DND-41 (cell line): ENCODE data around the gene MYO1D.

Experiments used
- ATAC-seq: fragments of 200-7000 bp; cut with Tn5 transposase; 3 replicates; pipeline ENCODE4 v1.9.1; 2021; ENCODE audit warnings: low read depth; ENCODE audit not compliant: insufficient read depth
- DNase-seq: peaks from one replicate; pipeline ENCODE4 v3.0.0-alpha.2; 2020
- H2AFZ ChIP-seq: 2 replicates; pipeline ENCODE4 v1.6.0; 2012; ENCODE audit warnings: low read depth, low read length
- H3K27ac ChIP-seq: 2 replicates; pipeline ENCODE4 v1.5.1; 2012; ENCODE audit warnings: low read length, inconsistent platforms
- H3K27me3 ChIP-seq: fragments of 200-600 bp; sonication (generic); 2 replicates; pipeline ENCODE4 v1.6.0; 2012; ENCODE audit warnings: low read length, mild to moderate bottlenecking, inconsistent platforms; ENCODE audit not compliant: insufficient read depth, poor library complexity
- H3K36me3 ChIP-seq: 2 replicates; pipeline ENCODE4 v1.5.1; 2012; ENCODE audit warnings: low read length, inconsistent platforms; ENCODE audit not compliant: insufficient read depth
- H3K4me1 ChIP-seq: 2 replicates; pipeline ENCODE4 v1.5.1; 2012; ENCODE audit warnings: mild to moderate bottlenecking, low read length; ENCODE audit not compliant: insufficient read depth
- H3K4me2 ChIP-seq: 2 replicates; pipeline ENCODE4 v1.6.0; 2012; ENCODE audit warnings: mild to moderate bottlenecking, moderate library complexity, low read length, inconsistent platforms; ENCODE audit not compliant: insufficient read depth
- H3K4me3 ChIP-seq, 2 experiments: fragments of 200-600 bp in 1 of 2; shearing (Covaris generic) in 1 of 2; 2 replicates each; pipeline ENCODE4 v1.5.1; 2012 to 2016; ENCODE audit warnings: inconsistent platforms in 2 of 2, low read length in 2 of 2, mild to moderate bottlenecking in 2 of 2, low read depth in 1 of 2, moderate library complexity in 1 of 2
- H3K79me2 ChIP-seq: 2 replicates; pipeline ENCODE4 v1.6.0; 2012; ENCODE audit warnings: low read length, inconsistent platforms; ENCODE audit not compliant: insufficient read depth
- H3K9ac ChIP-seq: 2 replicates; pipeline ENCODE4 v1.6.0; 2012; ENCODE audit warnings: low read depth, mild to moderate bottlenecking, inconsistent platforms, low read length, moderate library complexity
- H3K9me3 ChIP-seq: 2 replicates; pipeline ENCODE4 v1.5.1; 2012; ENCODE audit warnings: low read length, moderate library complexity, mild to moderate bottlenecking, inconsistent platforms; ENCODE audit not compliant: insufficient read depth, severe bottlenecking
- H4K20me1 ChIP-seq: 2 replicates; pipeline ENCODE4 v1.6.0; 2012; ENCODE audit warnings: low read length; ENCODE audit not compliant: insufficient read depth
- EZH2 ChIP-seq: IDR thresholded peaks from 3 replicates; pipeline ENCODE4 v1.6.1; 2012; ENCODE audit warnings: borderline replicate concordance, low read depth, mild to moderate bottlenecking, moderate library complexity, low read length, inconsistent platforms; ENCODE audit not compliant: severe bottlenecking
- TF ChIP-seq, protein P1 (sequence below): IDR thresholded peaks from 2 replicates; pipeline ENCODE4 v1.5.1; 2012; ENCODE audit warnings: borderline replicate concordance, low read length, moderate library complexity, mild to moderate bottlenecking; ENCODE audit not compliant: poor library complexity, severe bottlenecking; ENCODE audit errors: extremely low read depth

MYO1D gene

DNA sequence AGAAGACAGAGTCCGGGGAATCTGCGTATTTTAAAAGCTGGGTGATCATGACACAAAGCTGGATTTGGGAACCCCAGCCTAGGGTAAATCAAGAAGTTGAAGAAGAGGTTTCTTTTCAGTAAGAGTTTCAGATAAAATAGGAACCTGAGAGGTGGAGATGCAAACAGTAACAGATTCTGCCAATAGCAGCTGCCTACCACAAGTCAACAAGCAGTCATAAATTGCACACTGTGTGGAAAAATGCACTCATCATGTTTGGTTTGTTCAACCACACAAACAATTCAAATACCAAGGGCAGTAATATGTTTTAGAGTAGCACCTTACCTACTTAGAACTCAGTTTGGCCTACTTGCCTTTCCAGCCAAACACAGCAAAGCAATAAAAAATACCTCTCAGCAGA, 14.0 kb downstream of the MYO1D start:
- Histone ChIP-seq H3K9ac (no peak overlapping the region), H3K9me3 (no peaks in the 10 kb centered on the region), H4K20me1 (no peaks in the 10 kb centered on the region), H3K27ac (no peak overlapping the region), H3K4me3 (no peak overlapping the region), H3K79me2 (no peaks in the 10 kb centered on the region), H3K27me3 (peaks cover 10% of the 10 kb centered on the region), H2AFZ (no peak overlapping the region), H3K4me2 (no peak overlapping the region), H3K4me1 (no peaks in the 10 kb centered on the region), H3K36me3 (no peaks in the 10 kb centered on the region)
- ATAC-seq (no peak), DNase-seq (no peak)
- no peak for TF ChIP-seq EZH2
- TF ChIP-seq, protein P1, sequence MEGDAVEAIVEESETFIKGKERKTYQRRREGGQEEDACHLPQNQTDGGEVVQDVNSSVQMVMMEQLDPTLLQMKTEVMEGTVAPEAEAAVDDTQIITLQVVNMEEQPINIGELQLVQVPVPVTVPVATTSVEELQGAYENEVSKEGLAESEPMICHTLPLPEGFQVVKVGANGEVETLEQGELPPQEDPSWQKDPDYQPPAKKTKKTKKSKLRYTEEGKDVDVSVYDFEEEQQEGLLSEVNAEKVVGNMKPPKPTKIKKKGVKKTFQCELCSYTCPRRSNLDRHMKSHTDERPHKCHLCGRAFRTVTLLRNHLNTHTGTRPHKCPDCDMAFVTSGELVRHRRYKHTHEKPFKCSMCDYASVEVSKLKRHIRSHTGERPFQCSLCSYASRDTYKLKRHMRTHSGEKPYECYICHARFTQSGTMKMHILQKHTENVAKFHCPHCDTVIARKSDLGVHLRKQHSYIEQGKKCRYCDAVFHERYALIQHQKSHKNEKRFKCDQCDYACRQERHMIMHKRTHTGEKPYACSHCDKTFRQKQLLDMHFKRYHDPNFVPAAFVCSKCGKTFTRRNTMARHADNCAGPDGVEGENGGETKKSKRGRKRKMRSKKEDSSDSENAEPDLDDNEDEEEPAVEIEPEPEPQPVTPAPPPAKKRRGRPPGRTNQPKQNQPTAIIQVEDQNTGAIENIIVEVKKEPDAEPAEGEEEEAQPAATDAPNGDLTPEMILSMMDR, result no peak

DNA sequence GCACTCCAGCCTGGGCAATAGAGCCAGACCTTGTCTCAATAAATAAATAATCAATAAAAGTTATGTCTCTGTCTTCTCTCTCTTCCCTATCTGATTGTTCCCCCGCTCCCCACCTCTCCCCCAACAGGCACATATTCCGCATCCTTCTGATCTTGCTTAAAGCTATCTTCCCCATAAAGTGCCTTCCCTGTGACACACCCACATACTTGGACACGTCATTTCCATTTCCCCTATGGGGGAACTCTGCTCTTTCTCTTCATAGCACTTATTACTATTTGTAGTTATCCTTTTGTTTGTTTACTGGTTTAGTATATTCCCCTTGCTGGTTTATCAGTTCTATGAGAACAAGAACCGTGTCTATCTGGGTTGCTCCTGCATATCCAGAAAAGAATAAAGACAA, 14.9 kb downstream of the MYO1D start:
- ATAC-seq (no peak), DNase-seq (no peak)
- no peaks in the 10 kb centered on the region for H3K79me2 ChIP-seq
- peaks cover 10% of the 10 kb centered on the region for H3K27me3 ChIP-seq
- H3K4me1 ChIP-seq, result no peaks in the 10 kb centered on the region
- TF ChIP-seq, protein P1, result no peak
- no peak for TF ChIP-seq EZH2
- H3K9ac ChIP-seq, result no peak overlapping the region
- no peaks in the 10 kb centered on the region for H3K36me3 ChIP-seq
- no peak overlapping the region for H3K4me2 ChIP-seq
- no peak overlapping the region for H2AFZ ChIP-seq
- H3K9me3 ChIP-seq, result no peaks in the 10 kb centered on the region
- H4K20me1 ChIP-seq, result no peaks in the 10 kb centered on the region
- no peak overlapping the region for H3K27ac ChIP-seq
- H3K4me3 ChIP-seq, result no peak overlapping the region

DNA sequence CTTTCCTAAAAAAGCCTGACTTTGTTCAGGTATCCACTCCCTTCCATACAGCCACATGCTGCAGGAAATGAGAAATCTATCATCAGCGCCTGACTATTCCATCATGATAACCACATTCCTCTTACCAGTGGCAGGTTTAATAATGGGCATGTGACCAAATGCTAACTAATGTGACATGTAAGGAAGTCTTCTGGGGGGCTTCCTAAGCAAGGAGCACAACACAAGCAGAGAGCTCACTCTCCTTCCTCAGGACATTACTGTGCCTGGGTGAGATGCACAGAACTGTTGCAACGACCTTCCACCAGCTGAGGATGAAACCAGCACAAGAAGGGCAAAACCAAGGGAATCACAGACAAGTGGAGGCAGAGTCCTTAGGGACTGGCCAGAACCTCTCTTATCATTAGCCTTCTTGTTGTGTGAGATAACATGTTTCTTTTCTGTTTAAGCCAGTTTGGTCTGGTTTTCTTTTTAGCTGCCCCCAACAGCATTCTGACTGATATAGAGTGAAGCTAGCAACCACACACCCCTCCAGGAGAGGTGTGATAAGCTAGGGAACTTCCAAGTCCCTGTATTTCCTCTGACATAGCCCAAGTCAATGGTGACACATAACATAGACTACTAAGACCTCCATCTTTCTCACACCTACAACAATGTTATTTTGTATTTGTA, 16.9 kb downstream of the MYO1D start:
- Histone ChIP-seq H3K4me3 (no peak overlapping the region), H3K27ac (no peak overlapping the region), H3K9me3 (no peaks in the 10 kb centered on the region), H3K4me2 (no peak overlapping the region), H4K20me1 (no peaks in the 10 kb centered on the region), H2AFZ (no peak overlapping the region), H3K36me3 (no peaks in the 10 kb centered on the region), H3K9ac (no peak overlapping the region), H3K4me1 (no peaks in the 10 kb centered on the region), H3K79me2 (no peaks in the 10 kb centered on the region), H3K27me3 (peaks cover 10% of the 10 kb centered on the region)
- ATAC-seq (no peak), DNase-seq (no peak)
- TF ChIP-seq, protein P1, result no peak
- TF ChIP-seq EZH2, result no peak

DNA sequence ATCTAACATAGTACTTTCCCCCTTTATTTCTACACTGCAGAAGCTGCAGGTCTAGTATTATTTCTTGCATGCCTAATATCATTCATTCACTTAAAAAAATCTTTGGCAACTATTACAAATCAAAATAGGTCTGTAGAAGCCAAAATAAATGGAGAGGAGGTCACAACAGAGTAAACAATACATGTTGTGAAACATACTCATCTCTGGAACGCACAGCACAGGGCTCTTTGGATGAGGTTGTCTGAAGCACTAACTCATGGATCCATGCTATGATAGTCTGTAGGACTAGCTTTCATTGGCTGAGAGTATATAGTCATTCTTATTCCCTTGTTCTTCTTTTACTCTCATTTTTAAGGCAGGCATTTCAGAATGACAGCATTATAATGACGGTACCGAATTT, 21.3 kb downstream of the MYO1D start:
- DNase-seq, result no peak
- no peak overlapping the region for H3K4me2 ChIP-seq

More for the DNA sequence above, 21.3 kb downstream of the MYO1D start:
- H3K79me2 ChIP-seq, result no peaks in the 10 kb centered on the region
- H3K9ac ChIP-seq, result no peak overlapping the region
- H4K20me1 ChIP-seq, result no peaks in the 10 kb centered on the region
- no peaks in the 10 kb centered on the region for H3K36me3 ChIP-seq
- H3K9me3 ChIP-seq, result no peaks in the 10 kb centered on the region
- no peak overlapping the region for H3K27ac ChIP-seq
- no peak overlapping the region for H3K4me3 ChIP-seq
- H3K27me3 ChIP-seq, result peaks cover 12% of the 10 kb centered on the region
- H2AFZ ChIP-seq, result no peak overlapping the region
- no peaks in the 10 kb centered on the region for H3K4me1 ChIP-seq
- TF ChIP-seq EZH2, result no peak
- TF ChIP-seq, protein P1, result no peak
- ATAC-seq, result no peak
